GM12891 (cell line): Measurements from ENCODE around the gene SLC2A8.

ENCODE experiments used
- PAX5 ChIP-seq: IDR thresholded peaks from 2 replicates; pipeline ENCODE4 v1.6.1; 2011; ENCODE audit warnings: low read length, moderate library complexity, mild to moderate bottlenecking; ENCODE audit not compliant: insufficient read depth, severe bottlenecking
- POLR2A ChIP-seq: IDR thresholded peaks from 2 replicates; pipeline ENCODE4 v1.6.1; 2011; ENCODE audit warnings: low read depth, low read length, control low read depth
- POLR2AphosphoS5 ChIP-seq: IDR thresholded peaks from 2 replicates; pipeline ENCODE4 v1.6.1; 2011; ENCODE audit warnings: low read depth, low read length, control low read depth
- POU2F2 ChIP-seq: IDR thresholded peaks from 2 replicates; pipeline ENCODE4 v1.6.1; 2011; ENCODE audit warnings: low read depth, mild to moderate bottlenecking, control low read depth, low read length, moderate library complexity
- SPI1 ChIP-seq: IDR thresholded peaks from 2 replicates; pipeline ENCODE4 v1.6.1; 2011; ENCODE audit warnings: low read depth, low read length, control low read depth
- TAF1 ChIP-seq: IDR thresholded peaks from 2 replicates; pipeline ENCODE4 v1.6.1; 2011; ENCODE audit warnings: low read depth, low read length, control low read depth

DNA sequence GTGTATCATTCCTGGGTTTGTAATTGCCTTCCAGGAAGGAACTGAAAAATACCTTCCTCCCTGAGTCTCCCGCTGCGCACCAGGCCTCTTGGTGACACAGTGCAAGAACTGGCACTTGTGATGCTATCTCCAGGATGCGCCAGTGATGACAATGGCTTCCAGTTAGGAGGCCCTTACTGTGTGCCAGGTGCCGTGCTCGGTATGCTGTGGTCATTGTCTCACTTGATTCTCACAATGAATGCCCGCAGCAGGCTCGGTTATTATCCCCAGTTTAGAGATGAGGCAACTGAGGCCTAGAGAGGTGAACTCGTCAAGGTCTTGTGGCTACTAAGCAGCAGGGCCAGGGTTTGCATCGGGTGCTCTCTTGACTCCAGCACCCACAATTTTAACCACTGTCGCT lies 31.5 kb upstream of the SLC2A8 start:
- no peak for TF ChIP-seq POLR2A
- no peak for TF ChIP-seq POLR2AphosphoS5
- no peak for TF ChIP-seq SPI1
- TF ChIP-seq POU2F2 = no peak
- TF ChIP-seq PAX5 = no peak
- no peak for TF ChIP-seq TAF1
